ENCODE results near the gene CNIH3. TPM values are rescaled to one million over a fixed set of nuclear protein-coding genes. Genes with fewer than 3 reads are reported as not detected.
"Not testable (repeated sequence)": the region's sequence is repeated elsewhere in the genome, so short reads cannot be mapped to it uniquely, and the experiment has no call there.

CNIH3 gene
- 1 to 10 TPM in 1 of 2 donors, under 1 TPM in 1; 0.88 to 1.3 TPM for total RNA-seq
- long read RNA-seq: 0 reads

- no peak for DNase-seq
- peak; percentile 30 to 31 for ATAC-seq
- intact Hi-C loops (cut with DNase I): no loop called here
Observed at GRCh38 chr1:224615861-224616755, at the start of gene CNIH3. Gene CNIH3 (plus strand): TSS chr1:224616317. CDS start chr1:224617175, 858 bp downstream.

DNA sequence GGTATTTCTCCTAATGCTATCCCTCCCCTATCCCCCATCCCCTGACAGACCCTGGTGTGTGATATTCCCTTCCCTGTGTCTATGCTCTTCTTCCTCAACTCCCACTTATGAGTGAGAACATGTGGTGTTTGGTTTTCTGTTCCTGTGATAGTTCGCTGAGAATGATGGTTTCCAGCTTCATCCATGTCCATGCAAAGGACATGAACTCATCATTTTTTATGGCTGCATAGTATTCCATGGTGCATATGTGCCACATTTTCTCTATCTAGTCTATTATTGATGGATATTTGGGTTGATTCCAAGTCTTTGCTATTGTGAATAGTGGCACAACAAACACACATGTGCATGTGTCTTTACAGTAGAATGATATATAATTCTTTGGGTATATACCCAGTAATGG, 49.6 kb upstream of the CNIH3 start:
- intact Hi-C loops (cut with DNase I); ATAC-seq; DNase-seq: not testable (repeated sequence)

- intact Hi-C loops (cut with DNase I): no loop called here
- DNase-seq (no peak), ATAC-seq (no peak)
Observed at GRCh38 chr1:224569276-224569675, 46.8 kb upstream of the CNIH3 start.

GRCh38 chr1:224571975-224572374, 44.1 kb upstream of the CNIH3 start:
- intact Hi-C loops (cut with DNase I); ATAC-seq; DNase-seq: not testable (repeated sequence)

GRCh38 chr1:224579526-224579925, 36.6 kb upstream of the CNIH3 start:
- intact Hi-C loops (cut with DNase I): no loop called here
- DNase-seq (no peak), ATAC-seq (no peak)

DNA sequence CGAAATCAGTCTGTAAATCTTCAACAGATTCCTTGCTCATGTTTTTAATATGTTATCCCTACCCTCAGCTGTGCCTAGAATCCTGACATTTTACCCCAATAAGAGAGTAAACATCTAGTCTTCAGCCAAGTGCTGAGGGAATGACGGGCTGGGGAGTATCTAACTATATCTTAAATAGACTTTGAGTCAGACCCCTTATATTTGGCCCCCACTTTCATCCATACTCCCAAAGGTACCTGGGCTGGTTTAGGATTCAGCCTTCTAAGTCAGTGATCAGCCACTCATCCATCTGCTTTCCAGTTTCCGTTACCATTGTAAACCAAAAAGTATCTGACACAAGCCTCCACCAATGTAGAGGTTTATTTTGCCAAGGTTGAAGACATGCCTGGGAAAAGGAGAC, 36.1 kb upstream of the CNIH3 start:
- ATAC-seq: no peak
- intact Hi-C loops (cut with DNase I): no loop called here
- no peak for DNase-seq

GRCh38 chr1:224582041-224582440, 34.1 kb upstream of the CNIH3 start:
- DNase-seq (no peak), ATAC-seq (no peak)

GRCh38 chr1:224583774-224584173, 32.3 kb upstream of the CNIH3 start:
- DNase-seq (no peak), ATAC-seq (no peak)
- intact Hi-C loops (cut with DNase I): no loop called here

More at GRCh38 chr1:224582041-224582440, 34.1 kb upstream of the CNIH3 start:
- intact Hi-C loops (cut with DNase I): no loop called here

DNA sequence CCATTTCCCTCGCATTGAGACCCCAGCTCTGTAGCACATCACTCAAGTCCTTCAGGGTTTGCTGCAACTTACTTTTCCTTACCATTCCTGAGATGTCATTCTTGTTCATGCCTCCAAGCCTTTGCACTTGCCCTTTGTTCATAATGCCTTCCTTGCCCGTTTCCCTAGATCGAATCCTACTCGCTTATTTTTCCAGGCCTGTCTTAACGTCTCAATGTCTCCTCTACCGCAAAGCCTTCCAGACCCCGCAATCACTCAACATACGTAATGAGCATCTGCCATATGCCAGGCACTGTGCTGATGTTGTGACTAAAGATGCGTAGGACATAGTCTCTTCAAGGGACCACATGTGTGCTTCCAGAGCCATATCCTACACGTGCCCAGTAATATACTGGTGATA, 31.1 kb upstream of the CNIH3 start:
- no peak for DNase-seq
- intact Hi-C loops (cut with DNase I): no loop called here
- ATAC-seq: no peak

- no peak for ATAC-seq
- DNase-seq: no peak
- intact Hi-C loops (cut with DNase I): no loop called here
Observed at GRCh38 chr1:224587051-224587450, 29.1 kb upstream of the CNIH3 start.

DNA sequence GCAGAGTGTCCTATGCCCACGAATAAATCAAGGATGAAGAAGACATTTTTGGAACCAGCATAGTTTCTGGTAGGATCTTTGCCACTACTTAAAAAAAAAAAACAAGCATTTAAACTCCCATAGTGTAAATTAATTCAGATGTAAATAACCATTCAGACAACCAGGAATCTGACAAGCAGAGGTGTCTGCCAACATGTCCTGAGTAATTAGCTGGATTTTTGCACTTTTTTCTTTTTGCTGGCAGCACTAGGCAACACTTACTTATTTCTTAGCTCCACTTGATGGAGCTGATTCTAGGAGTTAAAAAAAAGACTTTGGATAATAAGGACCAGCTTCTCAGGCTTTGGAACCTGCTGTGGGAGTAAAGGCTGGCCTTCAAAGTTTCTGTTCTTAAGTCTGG, 27.6 kb upstream of the CNIH3 start:
- intact Hi-C loops (cut with DNase I): no loop called here
- no peak for ATAC-seq
- no peak for DNase-seq

DNA sequence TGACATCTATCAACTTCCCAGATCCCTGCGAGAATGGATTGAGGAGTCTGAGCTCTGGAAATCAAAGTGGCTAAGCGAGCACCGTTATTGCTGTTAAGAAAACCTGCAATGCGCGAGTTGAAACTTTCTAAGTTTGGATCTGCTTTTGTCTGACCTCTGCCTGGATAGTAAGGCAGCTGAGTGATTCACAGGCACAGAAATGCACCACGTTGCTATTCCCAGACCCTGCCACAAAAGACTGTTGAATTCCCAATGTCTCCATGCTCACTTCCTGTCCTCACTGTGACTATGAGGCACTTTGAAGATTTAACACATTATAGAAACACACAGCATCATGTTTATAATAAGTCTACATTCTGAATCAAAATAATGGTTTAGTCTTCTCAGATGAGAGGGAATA, 27.1 kb upstream of the CNIH3 start:
- intact Hi-C loops (cut with DNase I): no loop called here
- no peak for DNase-seq
- no peak for ATAC-seq

- no peak for ATAC-seq
- intact Hi-C loops (cut with DNase I): no loop called here
Observed at GRCh38 chr1:224591326-224591725, 24.8 kb upstream of the CNIH3 start.

DNA sequence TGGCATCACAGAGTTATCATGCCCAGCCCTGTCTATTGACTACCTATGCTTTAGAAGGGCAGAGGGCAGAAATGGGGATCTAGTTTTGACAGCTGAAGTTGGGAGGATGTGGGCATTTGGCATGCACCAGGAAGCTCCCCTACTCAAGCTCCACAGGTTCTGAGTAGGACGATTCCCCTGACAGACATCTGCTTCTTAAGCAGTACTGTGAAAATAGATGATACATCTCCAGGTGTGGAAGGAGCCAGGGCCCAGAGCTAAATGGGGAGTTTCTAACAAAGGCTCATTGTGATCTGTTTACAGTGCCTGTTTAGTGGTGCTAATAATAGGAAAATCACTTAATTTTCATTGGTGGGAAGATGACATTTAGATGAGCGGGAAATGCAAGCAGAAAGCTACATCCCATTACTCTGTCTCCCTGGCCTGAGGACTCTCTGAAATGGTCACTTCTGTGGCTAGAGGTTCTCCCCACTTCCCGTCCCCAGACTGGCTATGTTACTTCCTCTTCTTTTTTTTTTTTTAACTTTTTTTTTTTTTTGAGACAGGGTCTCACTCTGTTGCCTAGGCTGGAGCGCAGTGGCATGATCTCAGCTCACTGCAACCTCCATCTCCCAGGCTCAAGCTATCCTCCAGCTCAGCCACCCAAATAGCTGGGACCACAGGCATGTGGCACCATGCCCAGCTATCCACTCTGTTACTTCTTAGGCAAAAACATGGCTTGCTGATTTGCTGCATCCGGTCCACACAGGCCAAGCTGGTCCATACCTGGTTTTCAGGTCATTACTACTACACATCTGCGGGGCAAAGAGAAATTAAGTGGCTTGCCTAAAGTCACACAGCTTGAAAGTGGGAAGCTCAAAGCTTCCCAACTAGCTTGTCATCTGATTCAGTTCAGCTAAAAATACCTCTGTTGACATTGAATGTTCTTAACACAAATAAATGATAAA, 23.2 kb upstream of the CNIH3 start:
- DNase-seq (no peak), ATAC-seq (peak in 1 of 2 donors; percentile 23)
- intact Hi-C loops (cut with DNase I): no loop called here

More at GRCh38 chr1:224591326-224591725, 24.8 kb upstream of the CNIH3 start:
- DNase-seq: no peak

DNA sequence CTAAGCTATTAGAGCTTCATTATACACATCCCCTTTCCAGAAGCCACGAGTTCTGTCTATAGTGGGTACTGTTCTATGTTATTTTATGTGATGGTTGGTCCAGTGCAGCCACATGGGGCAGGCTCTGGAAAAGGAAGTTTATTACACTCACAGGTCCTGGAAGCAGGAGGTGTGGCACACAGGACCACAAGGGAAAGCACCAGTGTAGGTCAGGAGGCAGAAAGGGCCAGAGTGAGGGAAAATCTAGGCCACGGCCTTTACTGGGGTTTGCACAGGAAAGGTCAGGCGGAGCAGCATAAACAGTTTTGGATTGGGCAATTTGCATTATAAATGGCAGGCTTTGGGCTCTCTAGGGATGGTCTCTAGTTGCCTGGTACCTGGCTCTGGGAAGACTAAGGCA, 21.8 kb upstream of the CNIH3 start:
- DNase-seq: no peak
- no peak for ATAC-seq
- intact Hi-C loops (cut with DNase I): no loop called here

DNA sequence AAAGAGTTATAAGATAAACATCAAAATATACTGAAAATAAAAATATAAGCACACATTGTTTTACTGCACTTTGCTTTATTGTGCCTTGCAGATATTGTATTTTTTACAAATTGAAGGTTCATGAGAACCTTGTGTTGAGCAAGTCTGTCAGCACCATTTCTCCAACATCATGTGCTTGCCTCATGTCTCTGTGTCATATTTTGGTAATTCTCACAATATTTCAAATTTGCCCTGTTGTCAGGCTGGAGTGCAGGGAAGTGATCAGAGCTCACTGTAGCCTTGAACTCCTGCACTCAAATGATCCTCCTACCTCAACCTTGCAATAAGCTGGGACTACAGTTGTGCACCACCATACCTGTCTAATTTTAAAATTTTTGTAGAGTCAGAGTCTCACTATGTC, 21.3 kb upstream of the CNIH3 start:
- ATAC-seq (no peak), DNase-seq (no peak)
- intact Hi-C loops (cut with DNase I): no loop called here

- no peak for ATAC-seq
- no peak for DNase-seq
- intact Hi-C loops (cut with DNase I): no loop called here
Observed at GRCh38 chr1:224605482-224606181, 10.5 kb upstream of the CNIH3 start.

DNA sequence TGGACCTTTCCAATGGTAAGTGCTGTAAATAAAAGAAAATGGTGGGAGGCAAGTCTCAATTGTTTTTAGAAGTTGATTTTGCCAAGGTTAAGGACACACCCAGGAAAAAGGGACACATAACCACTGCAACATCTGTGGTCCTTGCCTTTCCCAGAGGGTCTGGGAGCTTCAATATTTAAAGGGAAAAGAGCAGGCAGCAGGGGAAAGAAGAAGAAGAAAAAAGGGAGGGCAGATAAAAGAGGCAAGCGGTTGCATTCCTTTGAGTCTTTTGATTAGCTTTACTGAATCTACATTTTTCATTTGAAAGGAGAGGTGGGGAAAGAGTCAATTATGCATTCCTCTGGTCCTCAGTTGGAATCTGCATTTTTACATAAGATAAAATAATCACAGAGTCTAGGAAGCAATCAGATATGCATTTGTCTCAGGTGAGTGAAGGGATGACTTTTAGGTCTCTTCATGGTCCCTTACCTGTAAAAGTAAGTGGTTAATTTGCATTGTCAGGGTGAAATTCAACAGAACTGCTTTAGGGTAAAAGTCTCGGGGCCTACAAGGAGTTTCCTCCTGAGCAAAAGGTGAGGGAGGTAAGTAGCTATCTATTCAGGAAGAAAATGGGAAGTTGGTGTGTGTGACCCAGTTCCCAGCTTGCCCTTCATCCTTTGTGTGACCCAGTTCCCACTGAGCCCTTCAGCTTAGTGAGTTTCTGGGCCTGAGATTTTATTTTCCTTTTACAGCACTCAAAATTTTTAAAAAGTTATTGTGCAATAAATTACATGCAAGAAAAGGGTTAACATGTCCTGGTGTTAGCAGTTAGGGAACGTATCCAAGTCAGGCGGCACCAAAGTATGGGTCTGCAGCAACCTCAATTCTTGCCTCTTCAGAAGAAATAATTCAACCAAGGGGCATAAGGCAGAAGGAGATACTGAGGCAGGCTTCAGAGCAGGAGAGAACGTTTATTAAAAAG, 8.6 kb upstream of the CNIH3 start:
- DNase-seq: no peak
- intact Hi-C loops (cut with DNase I): no loop called here
- ATAC-seq: no peak

Measured in left cardiac atrium (tissue), 4 donors.